WTC11 (cell line): ENCODE results near the gene KCNK15.

Experiments used
- CREB1 ChIP-seq: sonication (generic); formaldehyde crosslinking; IDR thresholded peaks from 2 replicates; pipeline ENCODE4 v1.8.0; 2023; ENCODE audit warnings: mild to moderate bottlenecking, missing genetic modification reagents
- CTCF ChIP-seq: fragments of 200-600 bp; IDR thresholded peaks from 2 replicates; pipeline ENCODE4 v1.8.0; 2022; ENCODE audit warnings: antibody characterized with exemption
- FOXK1 ChIP-seq: sonication (generic); formaldehyde crosslinking; IDR thresholded peaks from 2 replicates; pipeline ENCODE4 v1.8.0; 2022; ENCODE audit warnings: mild to moderate bottlenecking, moderate library complexity, missing genetic modification reagents
- MAX ChIP-seq: sonication (generic); formaldehyde crosslinking; IDR thresholded peaks from 2 replicates; pipeline ENCODE4 v1.8.0; 2022; ENCODE audit warnings: mild to moderate bottlenecking, missing genetic modification reagents
- TEAD4 ChIP-seq: sonication (generic); formaldehyde crosslinking; IDR thresholded peaks from 2 replicates; pipeline ENCODE4 v1.8.0; 2022; ENCODE audit warnings: mild to moderate bottlenecking, missing genetic modification reagents

- no peak for TF ChIP-seq CREB1 (CRISPR knock-in tag)
- no peak for TF ChIP-seq FOXK1 (CRISPR knock-in tag)
- TF ChIP-seq CTCF: no peak
- TF ChIP-seq MAX (CRISPR knock-in tag): no peak
- no peak for TF ChIP-seq TEAD4 (CRISPR knock-in tag)
These were observed 13.3 kb upstream of the KCNK15 start for GRCh38 chr20:44732327-44732726.
